ENCODE measurements around the gene SCPEP1.

Gene SCPEP1

GRCh38 chr17:56939869-56940484, 38.0 kb upstream of the SCPEP1 start:
- no peak overlapping the region for H3K4me3 ChIP-seq (ENCODE audit: low read depth, low read length)
- no peak for DNase-seq (ENCODE audit: low read depth, low spot score)
- TF ChIP-seq, protein P1, sequence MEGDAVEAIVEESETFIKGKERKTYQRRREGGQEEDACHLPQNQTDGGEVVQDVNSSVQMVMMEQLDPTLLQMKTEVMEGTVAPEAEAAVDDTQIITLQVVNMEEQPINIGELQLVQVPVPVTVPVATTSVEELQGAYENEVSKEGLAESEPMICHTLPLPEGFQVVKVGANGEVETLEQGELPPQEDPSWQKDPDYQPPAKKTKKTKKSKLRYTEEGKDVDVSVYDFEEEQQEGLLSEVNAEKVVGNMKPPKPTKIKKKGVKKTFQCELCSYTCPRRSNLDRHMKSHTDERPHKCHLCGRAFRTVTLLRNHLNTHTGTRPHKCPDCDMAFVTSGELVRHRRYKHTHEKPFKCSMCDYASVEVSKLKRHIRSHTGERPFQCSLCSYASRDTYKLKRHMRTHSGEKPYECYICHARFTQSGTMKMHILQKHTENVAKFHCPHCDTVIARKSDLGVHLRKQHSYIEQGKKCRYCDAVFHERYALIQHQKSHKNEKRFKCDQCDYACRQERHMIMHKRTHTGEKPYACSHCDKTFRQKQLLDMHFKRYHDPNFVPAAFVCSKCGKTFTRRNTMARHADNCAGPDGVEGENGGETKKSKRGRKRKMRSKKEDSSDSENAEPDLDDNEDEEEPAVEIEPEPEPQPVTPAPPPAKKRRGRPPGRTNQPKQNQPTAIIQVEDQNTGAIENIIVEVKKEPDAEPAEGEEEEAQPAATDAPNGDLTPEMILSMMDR (IDR thresholded peaks at IDR 0.05; ENCODE audit: insufficient read depth, low read length, missing control alignments) = peak; percentile 25
- ChIA-PET POLR2A (no interaction called here), CTCF (interaction anchor here (0.8 to 8.8 kb wide), 19 partner anchors 9 to 224 kb away, joined by 3 to 258 read pairs (median 4); partner anchors contain the start of gene COIL)

GRCh38 chr17:56943505-56944125, 34.3 kb upstream of the SCPEP1 start:
- TF ChIP-seq, protein P1 (IDR thresholded peaks at IDR 0.05; ENCODE audit: insufficient read depth, low read length, missing control alignments) = no peak
- no peak for DNase-seq (ENCODE audit: low read depth, low spot score)
- ChIA-PET CTCF (interaction anchor here (0.9 to 8.8 kb wide), 4 partner anchors 11 to 123 kb away, joined by 3 to 258 read pairs (median 8); no protein-coding TSS in a partner anchor), POLR2A (no interaction called here)
- H3K4me3 ChIP-seq (ENCODE audit: low read depth, low read length) = no peak overlapping the region

DNA sequence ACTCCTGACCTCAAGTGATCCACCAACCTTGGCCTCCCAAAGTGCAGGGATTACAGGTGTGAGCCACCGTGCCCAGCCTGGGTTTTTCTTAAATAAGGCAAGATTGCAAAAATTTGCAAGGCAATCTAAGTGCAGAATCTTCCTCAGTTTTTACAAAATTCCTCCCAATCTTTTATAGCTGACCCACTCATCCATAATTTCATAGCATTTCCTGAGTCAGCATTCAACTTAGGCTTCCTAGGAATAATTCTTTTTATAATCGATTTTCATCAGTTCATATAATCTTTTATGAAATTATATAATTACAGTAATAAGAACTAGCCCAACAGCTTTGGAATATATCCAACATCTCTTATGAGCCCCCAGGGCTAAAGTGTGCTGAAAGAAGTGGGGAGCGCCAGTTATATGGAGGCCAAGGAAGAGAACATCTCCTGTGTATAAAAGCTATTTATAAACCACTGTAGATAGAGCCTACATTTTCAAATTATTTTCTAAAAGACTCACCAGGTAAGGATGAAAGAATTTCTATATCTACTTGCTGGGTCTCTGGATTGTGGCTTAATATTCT, 31.9 kb upstream of the SCPEP1 start:
- TF ChIP-seq, protein P1 (IDR thresholded peaks at IDR 0.05; ENCODE audit: insufficient read depth, low read length, missing control alignments) = no peak
- CTCF ChIA-PET = interaction anchor here (1.2 to 8.8 kb wide), 4 partner anchors 9 to 126 kb away, joined by 3 to 258 read pairs (median 5); partner anchors contain the start of gene COIL
- POLR2A ChIA-PET = no interaction called here
- DNase-seq (ENCODE audit: low read depth, low spot score) = no peak
- H3K4me3 ChIP-seq (ENCODE audit: low read depth, low read length) = no peak overlapping the region

- ChIA-PET POLR2A (no interaction called here), CTCF (interaction anchor here (8.8 kb wide), 1 partner anchor 127 kb away, joined by 258 read pairs; no protein-coding TSS in a partner anchor)
- TF ChIP-seq, protein P1 (IDR thresholded peaks at IDR 0.05; ENCODE audit: insufficient read depth, low read length, missing control alignments) = no peak
- DNase-seq (ENCODE audit: low read depth, low spot score) = no peak
- no peak overlapping the region for H3K4me3 ChIP-seq (ENCODE audit: low read depth, low read length)
These were observed 30.2 kb upstream of the SCPEP1 start for GRCh38 chr17:56947741-56948140.

DNA sequence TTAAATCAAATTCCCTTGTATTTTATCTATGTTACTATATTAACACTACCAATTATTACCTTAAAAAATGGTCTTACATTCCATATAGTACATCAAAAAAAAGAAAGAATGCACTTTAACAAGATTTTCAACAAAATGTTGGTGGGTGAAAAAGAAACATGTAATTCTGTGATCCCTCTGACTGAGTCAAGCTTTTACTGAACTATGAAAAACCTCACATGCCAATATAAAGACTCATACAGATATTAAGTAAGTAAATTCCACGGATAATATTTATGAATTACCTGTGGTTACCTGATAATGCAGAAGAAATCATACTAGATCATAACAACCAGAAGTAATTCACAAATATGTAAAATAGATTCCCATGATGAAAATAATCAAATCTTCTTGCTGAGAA, 29.4 kb upstream of the SCPEP1 start:
- no peak for DNase-seq (ENCODE audit: low read depth, low spot score)
- CTCF ChIA-PET = interaction anchor here (1.2 to 1.6 kb wide), 2 partner anchors 12 to 129 kb away, joined by 4 to 9 read pairs; partner anchors contain the start of gene COIL

More for the DNA sequence above, 29.4 kb upstream of the SCPEP1 start:
- H3K4me3 ChIP-seq (ENCODE audit: low read depth, low read length) = no peak overlapping the region
- TF ChIP-seq, protein P1 (IDR thresholded peaks at IDR 0.05; ENCODE audit: insufficient read depth, low read length, missing control alignments) = no peak
- POLR2A ChIA-PET = no interaction called here

All from AG04449 (cell line).